Hepatocyte (in vitro differentiated cells): ENCODE data around the gene ZP4. TPM values are rescaled to one million over a fixed set of nuclear protein-coding genes. Genes with fewer than 3 reads are reported as not detected.
"Not testable (repeated sequence)": the region's sequence is repeated elsewhere in the genome, so short reads cannot be mapped to it uniquely, and the experiment has no call there.

Source experiments
- DNase-seq: peaks from one replicate; pipeline ENCODE4 v3.0.0-alpha.2; 2016; ENCODE audit warnings: low spot score
- H2AFZ ChIP-seq: fragments of 200-600 bp; sonication (generic); 2 replicates; pipeline ENCODE4 v1.6.0; 2016; ENCODE audit warnings: antibody characterized with exemption, mild to moderate bottlenecking
- H3K27ac ChIP-seq: fragments of 200-600 bp; sonication (generic); 2 replicates; pipeline ENCODE4 v1.5.1; 2016; ENCODE audit warnings: mild to moderate bottlenecking
- H3K27me3 ChIP-seq: fragments of 200-600 bp; sonication (generic); 2 replicates; pipeline ENCODE4 v1.6.1; 2016
- H3K36me3 ChIP-seq: fragments of 200-600 bp; sonication (generic); replicated peaks from 2 replicates; pipeline ENCODE4 v1.5.1; 2016; ENCODE audit warnings: low read depth; ENCODE audit not compliant: insufficient read depth
- H3K4me1 ChIP-seq: fragments of 200-600 bp; sonication (generic); 2 replicates; pipeline ENCODE4 v1.5.1; 2016; ENCODE audit warnings: mild to moderate bottlenecking, moderate library complexity; ENCODE audit not compliant: insufficient read depth
- H3K4me2 ChIP-seq: fragments of 200-600 bp; sonication (generic); 2 replicates; pipeline ENCODE4 v1.6.0; 2016
- H3K4me3 ChIP-seq: fragments of 200-600 bp; sonication (generic); 2 replicates; pipeline ENCODE4 v1.5.1; 2016; ENCODE audit warnings: mild to moderate bottlenecking
- H3K79me2 ChIP-seq: fragments of 200-600 bp; sonication (generic); 2 replicates; pipeline ENCODE4 v1.6.0; 2017; ENCODE audit warnings: mild to moderate bottlenecking
- H3K9me2 ChIP-seq: fragments of 200-600 bp; sonication (generic); replicated peaks from 2 replicates; pipeline ENCODE4 v1.6.0; 2017; ENCODE audit warnings: mild to moderate bottlenecking; ENCODE audit not compliant: insufficient read depth
- H3K9me3 ChIP-seq: fragments of 200-600 bp; sonication (generic); 2 replicates; pipeline ENCODE4 v1.5.1; 2016; ENCODE audit warnings: low read depth, mild to moderate bottlenecking
- H4K20me1 ChIP-seq: fragments of 200-600 bp; sonication (generic); 2 replicates; pipeline ENCODE4 v1.6.0; 2016; ENCODE audit warnings: mild to moderate bottlenecking; ENCODE audit not compliant: insufficient read depth, poor library complexity, severe bottlenecking
- EZH2 ChIP-seq: fragments of 200-600 bp; sonication (generic); IDR thresholded peaks from 2 replicates; pipeline ENCODE4 v1.6.1; 2016; ENCODE audit warnings: antibody characterized with exemption, mild to moderate bottlenecking, borderline replicate concordance
- EZH2phosphoT487 ChIP-seq: fragments of 200-600 bp; sonication (generic); IDR thresholded peaks from one replicate; pipeline ENCODE4 v1.6.1; 2018; ENCODE audit warnings: antibody characterized with exemption, mild to moderate bottlenecking, low read depth, moderate library complexity; ENCODE audit not compliant: unreplicated experiment, severe bottlenecking
- WGBS: methylation state at CpG from one replicate; pipeline ENCODE4 v1.1.6; 2016; ENCODE audit warnings: low lambda C conversion rate; ENCODE audit errors: missing lambda C conversion rate; 5-methylcytosine and 5-hydroxymethylcytosine counted together
- polyA plus RNA-seq: library from polyadenylated mRNA; unstranded; fragments of >200 nt; fragmentation: Nextera tagmentation; extraction: Ambion mirVana; gene quantifications from 2 replicates; pipeline ENCODE4 v1.2.1, GENCODE V29; 2016
- total RNA-seq: library from RNA; depleted of rRNA; stranded (reverse); fragments of >200 nt; gene quantifications from 2 replicates; pipeline ENCODE4 v1.2.3, GENCODE V29; 2014
- TF ChIP-seq, protein P1 (sequence below): fragments of 200-600 bp; sonication (generic); IDR thresholded peaks from 2 replicates; pipeline ENCODE4 v1.5.1; 2016; ENCODE audit warnings: antibody characterized with exemption, mild to moderate bottlenecking; ENCODE audit not compliant: poor library complexity

Gene ZP4
- total and polyA plus RNA-seq, 2 experiments from 2014 or later: 0.13 to 0.17 TPM

GRCh38 chr1:237851210-237851845 lies 39.4 kb downstream of the ZP4 start:
- Histone ChIP-seq H3K4me3 (no peak overlapping the region), H3K79me2 (no peaks in the 10 kb centered on the region), H3K4me1 (no peaks in the 10 kb centered on the region), H3K9me2 (no peaks in the 10 kb centered on the region), H3K4me2 (no peak overlapping the region), H3K36me3 (no peaks in the 10 kb centered on the region), H3K27ac (no peak overlapping the region), H3K27me3 (no peaks in the 10 kb centered on the region), H4K20me1 (no peaks in the 10 kb centered on the region), H2AFZ (no peak overlapping the region), H3K9me3 (no peaks in the 10 kb centered on the region)
- WGBS: 9% methylated on average over 6 of the region's 6 CpGs
- no peak for TF ChIP-seq EZH2
- TF ChIP-seq, protein P1, sequence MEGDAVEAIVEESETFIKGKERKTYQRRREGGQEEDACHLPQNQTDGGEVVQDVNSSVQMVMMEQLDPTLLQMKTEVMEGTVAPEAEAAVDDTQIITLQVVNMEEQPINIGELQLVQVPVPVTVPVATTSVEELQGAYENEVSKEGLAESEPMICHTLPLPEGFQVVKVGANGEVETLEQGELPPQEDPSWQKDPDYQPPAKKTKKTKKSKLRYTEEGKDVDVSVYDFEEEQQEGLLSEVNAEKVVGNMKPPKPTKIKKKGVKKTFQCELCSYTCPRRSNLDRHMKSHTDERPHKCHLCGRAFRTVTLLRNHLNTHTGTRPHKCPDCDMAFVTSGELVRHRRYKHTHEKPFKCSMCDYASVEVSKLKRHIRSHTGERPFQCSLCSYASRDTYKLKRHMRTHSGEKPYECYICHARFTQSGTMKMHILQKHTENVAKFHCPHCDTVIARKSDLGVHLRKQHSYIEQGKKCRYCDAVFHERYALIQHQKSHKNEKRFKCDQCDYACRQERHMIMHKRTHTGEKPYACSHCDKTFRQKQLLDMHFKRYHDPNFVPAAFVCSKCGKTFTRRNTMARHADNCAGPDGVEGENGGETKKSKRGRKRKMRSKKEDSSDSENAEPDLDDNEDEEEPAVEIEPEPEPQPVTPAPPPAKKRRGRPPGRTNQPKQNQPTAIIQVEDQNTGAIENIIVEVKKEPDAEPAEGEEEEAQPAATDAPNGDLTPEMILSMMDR: peak; percentile 56
- peak; percentile 77 for DNase-seq

DNA sequence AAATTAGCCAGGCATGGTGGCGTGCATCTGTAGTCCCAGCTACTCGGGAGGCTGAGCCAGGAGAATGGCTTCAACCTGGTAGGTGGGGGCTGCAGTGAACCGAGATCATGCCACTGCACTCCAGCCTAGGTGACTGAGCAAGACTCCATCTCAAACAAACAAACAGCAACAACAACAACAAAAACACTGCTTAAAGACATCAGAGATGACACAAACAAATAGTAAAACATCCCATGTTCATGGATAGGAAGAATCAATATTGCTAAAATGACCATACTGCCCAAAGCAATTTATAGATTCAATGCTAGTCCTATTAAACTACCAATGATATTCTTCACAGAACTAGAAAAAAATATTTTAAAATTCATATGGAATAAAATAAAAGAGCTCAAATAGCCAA lies 47.2 kb downstream of the ZP4 start:
- H4K20me1 ChIP-seq, H3K36me3 ChIP-seq, H3K4me2 ChIP-seq, H3K4me1 ChIP-seq, H3K27ac ChIP-seq, H3K9me2 ChIP-seq, H3K4me3 ChIP-seq, DNase-seq, H3K27me3 ChIP-seq, H3K9me3 ChIP-seq, H3K79me2 ChIP-seq, H2AFZ ChIP-seq: not testable (repeated sequence)
- 90% methylated on average over 3 of the region's 3 CpGs for WGBS

- Histone ChIP-seq H3K4me2 (no peak overlapping the region), H3K4me3 (no peak overlapping the region), H3K9me3 (no peaks in the 10 kb centered on the region), H3K9me2 (no peaks in the 10 kb centered on the region), H2AFZ (no peak overlapping the region), H3K79me2 (no peaks in the 10 kb centered on the region), H3K36me3 (no peaks in the 10 kb centered on the region), H3K4me1 (no peaks in the 10 kb centered on the region), H3K27me3 (no peaks in the 10 kb centered on the region), H3K27ac (no peak overlapping the region), H4K20me1 (no peaks in the 10 kb centered on the region)
- 59% methylated on average over 3 of the region's 3 CpGs for WGBS
- DNase-seq: no peak
- no peak for TF ChIP-seq EZH2
Observed at GRCh38 chr1:237841485-237841884, 49.2 kb downstream of the ZP4 start.

DNA sequence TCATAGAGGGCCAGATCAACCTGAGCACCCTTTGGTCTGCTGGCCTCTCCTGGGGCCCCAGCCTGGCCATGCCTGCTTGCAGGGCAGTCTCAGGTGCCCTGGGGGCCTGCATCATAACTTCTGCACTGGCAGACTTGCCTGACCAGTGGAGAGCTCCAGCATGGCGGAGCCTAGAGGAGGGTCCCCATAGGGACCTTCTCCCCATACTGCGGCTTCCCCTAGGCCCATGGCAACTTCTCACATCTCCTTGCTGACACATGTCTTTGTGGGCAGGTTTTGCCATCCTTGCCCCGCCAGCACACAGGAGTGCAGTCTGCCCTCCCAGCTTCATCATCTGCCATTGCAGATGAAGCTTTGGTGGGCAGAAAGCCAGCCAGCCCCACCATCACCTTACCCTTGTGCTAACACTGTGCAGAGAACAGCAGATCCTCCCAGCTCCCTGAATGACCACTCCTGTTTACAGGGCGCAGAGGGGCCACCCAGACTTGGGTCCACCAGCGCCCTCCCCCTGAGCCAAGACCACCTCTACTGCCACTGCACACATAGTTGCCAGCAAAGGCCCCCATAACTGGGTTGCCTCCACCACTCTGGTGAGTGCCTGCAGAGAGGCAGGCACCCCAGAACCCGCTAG lies 51.7 kb downstream of the ZP4 start:
- H3K4me1 ChIP-seq: no peaks in the 10 kb centered on the region
- H3K27ac ChIP-seq: no peak overlapping the region
- no peak for DNase-seq
- H3K27me3 ChIP-seq: no peaks in the 10 kb centered on the region
- H3K9me2 ChIP-seq: no peaks in the 10 kb centered on the region
- no peak overlapping the region for H3K4me2 ChIP-seq
- 92% methylated on average over 6 of the region's 6 CpGs for WGBS
- no peaks in the 10 kb centered on the region for H3K79me2 ChIP-seq
- no peak overlapping the region for H2AFZ ChIP-seq
- no peaks in the 10 kb centered on the region for H4K20me1 ChIP-seq
- H3K9me3 ChIP-seq: no peaks in the 10 kb centered on the region
- H3K4me3 ChIP-seq: no peak overlapping the region
- no peaks in the 10 kb centered on the region for H3K36me3 ChIP-seq
- no peak for TF ChIP-seq EZH2phosphoT487

DNA sequence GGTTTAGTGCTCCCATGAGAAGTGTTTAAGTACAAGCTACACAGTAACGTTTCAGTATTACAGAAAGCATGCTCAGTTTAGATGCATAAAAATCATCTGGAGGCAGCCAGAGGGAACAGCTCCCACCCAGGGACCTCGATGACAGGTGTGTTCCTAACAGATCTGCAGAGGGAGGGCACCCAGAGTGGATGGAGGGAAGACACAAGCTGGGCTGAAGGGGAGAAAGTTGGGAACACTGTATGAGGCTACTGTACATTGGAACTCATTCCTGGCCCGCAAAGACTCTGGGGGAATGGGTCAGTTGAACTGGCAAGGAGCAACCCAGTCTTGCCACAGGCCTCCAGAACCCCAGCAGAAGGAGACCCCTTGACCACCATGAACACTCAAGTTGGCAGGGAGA lies 52.4 kb downstream of the ZP4 start:
- Histone ChIP-seq H3K36me3 (no peaks in the 10 kb centered on the region), H2AFZ (no peak overlapping the region), H3K4me1 (no peaks in the 10 kb centered on the region), H3K4me2 (no peak overlapping the region), H3K27me3 (no peaks in the 10 kb centered on the region), H4K20me1 (no peaks in the 10 kb centered on the region), H3K9me2 (no peaks in the 10 kb centered on the region), H3K27ac (no peak overlapping the region), H3K9me3 (no peaks in the 10 kb centered on the region), H3K4me3 (no peak overlapping the region), H3K79me2 (no peaks in the 10 kb centered on the region)
- WGBS: 51% methylated on average over 3 of the region's 3 CpGs
- no peak for DNase-seq
- TF ChIP-seq EZH2phosphoT487 (no peak), EZH2 (no peak)
- TF ChIP-seq, protein P1: no peak
